Astrocyte of the cerebellum (primary cell): Measurements from ENCODE around the gene DUSP8.

Source experiments
- DNase-seq: peaks from one replicate; pipeline ENCODE4 v3.0.0-alpha.2; 2011; ENCODE audit warnings: low read depth
- H3K4me3 ChIP-seq: 2 replicates; pipeline ENCODE4 v1.5.1; 2011; ENCODE audit warnings: mild to moderate bottlenecking, low read depth, low read length, moderate library complexity
- CTCF ChIP-seq: IDR thresholded peaks from 2 replicates; pipeline ENCODE4 v1.5.1; 2012; ENCODE audit warnings: low read length, low read depth, moderate library complexity, mild to moderate bottlenecking; ENCODE audit errors: missing control alignments
- in situ Hi-C: cut with HindIII; loops from 2 replicates; pipeline ENCODE4 v1.10.0; 2017; ENCODE audit warnings: low sequenced_read_pairs

Gene DUSP8

GRCh38 chr11:1530686-1531448 is 41.2 kb downstream of the DUSP8 start:
- in situ Hi-C loops, result loop anchor here (10.0 kb wide), 2 partner anchors 104 to 536 kb away; no protein-coding TSS in a partner anchor
- no peak for TF ChIP-seq CTCF
- peak; percentile 75 for DNase-seq

GRCh38 chr11:1529774-1530173 is 42.3 kb downstream of the DUSP8 start:
- no peak for TF ChIP-seq CTCF
- DNase-seq, result no peak
- H3K4me3 ChIP-seq, result no peak overlapping the region
- in situ Hi-C loops, result loop anchor here (10.0 kb wide), 2 partner anchors 105 to 535 kb away; no protein-coding TSS in a partner anchor

More at GRCh38 chr11:1530686-1531448, 41.2 kb downstream of the DUSP8 start:
- H3K4me3 ChIP-seq, result no peak overlapping the region

- no peak for TF ChIP-seq CTCF
- no peak overlapping the region for H3K4me3 ChIP-seq
- in situ Hi-C loops, result no loop called here
- no peak for DNase-seq
Observed at GRCh38 chr11:1529286-1529685, 42.8 kb downstream of the DUSP8 start.

GRCh38 chr11:1528710-1529109 is 43.4 kb downstream of the DUSP8 start:
- TF ChIP-seq CTCF, result no peak
- in situ Hi-C loops, result no loop called here
- DNase-seq, result no peak

GRCh38 chr11:1526785-1527184 is 45.3 kb downstream of the DUSP8 start:
- in situ Hi-C loops, result no loop called here
- no peak for TF ChIP-seq CTCF
- no peak overlapping the region for H3K4me3 ChIP-seq
- no peak for DNase-seq

More at GRCh38 chr11:1528710-1529109, 43.4 kb downstream of the DUSP8 start:
- H3K4me3 ChIP-seq, result no peak overlapping the region

- no peak for DNase-seq
- no peak overlapping the region for H3K4me3 ChIP-seq
- no peak for TF ChIP-seq CTCF
- in situ Hi-C loops, result no loop called here
Observed at GRCh38 chr11:1523779-1524178, 48.3 kb downstream of the DUSP8 start.
